ENCODE data around the gene MB. TPM values are rescaled to one million over a fixed set of nuclear protein-coding genes. Genes with fewer than 3 reads are reported as not detected.

MB gene
- total RNA-seq, 4 donors from 2014 or later: not detected

DNA sequence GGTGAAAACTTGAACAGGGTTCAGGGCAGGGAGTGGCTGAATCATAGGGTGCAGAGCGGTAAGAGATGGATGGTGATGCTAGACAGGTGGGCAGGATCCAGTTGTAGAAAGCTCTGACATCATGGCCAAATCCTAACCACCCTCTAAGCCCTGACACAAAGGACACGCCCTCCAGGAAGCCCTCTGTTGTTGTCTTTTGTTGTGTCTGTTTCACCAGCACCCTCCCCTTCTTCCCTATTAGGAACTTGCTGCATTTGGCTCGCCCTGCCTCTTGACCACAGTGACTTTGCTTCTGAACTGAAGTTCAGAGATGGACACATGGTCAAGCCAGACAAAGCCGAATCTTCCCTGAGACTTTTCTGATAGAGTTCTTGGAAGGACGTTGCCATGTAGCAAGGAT is 16.9 kb upstream of the MB start:
- Histone ChIP-seq H3K36me3 (no peaks in the 10 kb centered on the region), H3K27me3 (no peaks in the 10 kb centered on the region), H3K9me3 (no peaks in the 10 kb centered on the region), H3K4me3 (no peak overlapping the region), H3K4me1 (peaks cover 0 to 29% (median 19%) of the 10 kb centered on the region in 4 donors), H3K27ac (no peak overlapping the region)
- DNase-seq (ENCODE audit: low spot score in 2 of 2): no peak
- WGBS, 2 donors: 79 to 85% methylated on average over 5 of the region's 5 CpGs
- TF ChIP-seq, protein P1, sequence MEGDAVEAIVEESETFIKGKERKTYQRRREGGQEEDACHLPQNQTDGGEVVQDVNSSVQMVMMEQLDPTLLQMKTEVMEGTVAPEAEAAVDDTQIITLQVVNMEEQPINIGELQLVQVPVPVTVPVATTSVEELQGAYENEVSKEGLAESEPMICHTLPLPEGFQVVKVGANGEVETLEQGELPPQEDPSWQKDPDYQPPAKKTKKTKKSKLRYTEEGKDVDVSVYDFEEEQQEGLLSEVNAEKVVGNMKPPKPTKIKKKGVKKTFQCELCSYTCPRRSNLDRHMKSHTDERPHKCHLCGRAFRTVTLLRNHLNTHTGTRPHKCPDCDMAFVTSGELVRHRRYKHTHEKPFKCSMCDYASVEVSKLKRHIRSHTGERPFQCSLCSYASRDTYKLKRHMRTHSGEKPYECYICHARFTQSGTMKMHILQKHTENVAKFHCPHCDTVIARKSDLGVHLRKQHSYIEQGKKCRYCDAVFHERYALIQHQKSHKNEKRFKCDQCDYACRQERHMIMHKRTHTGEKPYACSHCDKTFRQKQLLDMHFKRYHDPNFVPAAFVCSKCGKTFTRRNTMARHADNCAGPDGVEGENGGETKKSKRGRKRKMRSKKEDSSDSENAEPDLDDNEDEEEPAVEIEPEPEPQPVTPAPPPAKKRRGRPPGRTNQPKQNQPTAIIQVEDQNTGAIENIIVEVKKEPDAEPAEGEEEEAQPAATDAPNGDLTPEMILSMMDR (IDR thresholded peaks at IDR 0.05): no peak
- TF ChIP-seq POLR2A (IDR thresholded peaks at IDR 0.05): no peak
- no peak for TF ChIP-seq EP300 (IDR thresholded peaks at IDR 0.05)

DNA sequence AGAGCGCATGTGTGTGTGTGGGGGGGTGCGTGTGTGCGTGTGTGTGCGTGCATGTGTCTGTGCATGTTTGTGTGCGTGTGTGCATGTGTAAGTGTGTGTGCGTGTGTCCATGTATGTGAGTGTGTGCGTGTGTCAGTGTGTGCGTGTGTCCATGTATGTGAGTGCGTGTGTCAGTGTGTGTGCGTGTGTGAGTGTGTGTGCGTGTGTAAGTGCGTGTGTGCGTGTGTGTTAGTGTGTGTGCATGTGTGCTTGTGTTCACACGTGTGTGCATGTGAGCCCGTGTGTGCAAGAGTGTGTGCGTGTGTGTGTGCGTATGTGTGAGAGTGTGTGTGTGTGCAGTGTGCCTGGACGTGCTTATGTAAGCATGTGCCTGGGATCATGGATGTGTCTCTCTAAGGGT is 16.4 kb upstream of the MB start:
- no peaks in the 10 kb centered on the region for H3K27me3 ChIP-seq
- TF ChIP-seq POLR2A (IDR thresholded peaks at IDR 0.05) (no peak), EP300 (IDR thresholded peaks at IDR 0.05) (no peak)
- TF ChIP-seq, protein P1 (IDR thresholded peaks at IDR 0.05): no peak
- no peak overlapping the region for H3K27ac ChIP-seq
- H3K4me1 ChIP-seq: peaks cover 0 to 28% (median 16%) of the 10 kb centered on the region in 4 donors
- DNase-seq (ENCODE audit: low spot score in 2 of 2): no peak
- no peak overlapping the region for H3K4me3 ChIP-seq
- 80 to 85% methylated on average over 18 of the region's 18 CpGs for WGBS, 2 donors
- H3K36me3 ChIP-seq: no peaks in the 10 kb centered on the region
- no peaks in the 10 kb centered on the region for H3K9me3 ChIP-seq

DNA sequence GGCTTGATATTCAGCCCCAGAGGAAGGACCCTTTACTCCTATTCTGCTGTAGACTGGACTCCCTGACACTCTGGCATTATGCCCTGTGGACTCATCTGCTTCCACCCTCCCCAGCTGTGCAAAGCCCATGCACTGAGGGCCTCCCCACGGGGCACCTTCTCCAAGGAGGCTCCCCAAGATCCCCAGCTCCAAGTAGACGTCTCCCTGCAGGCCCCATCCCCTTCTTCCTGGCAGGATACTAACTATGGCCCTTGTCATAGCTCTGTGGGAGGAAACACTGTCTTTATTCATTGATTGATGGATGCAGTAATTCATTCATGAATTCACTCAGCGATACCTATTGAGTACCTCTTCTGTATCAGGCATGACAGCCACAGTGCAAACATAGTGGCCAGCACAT is 15.8 kb upstream of the MB start:
- Histone ChIP-seq H3K4me3 (no peak overlapping the region), H3K36me3 (no peaks in the 10 kb centered on the region), H3K27ac (no peak overlapping the region), H3K27me3 (no peaks in the 10 kb centered on the region), H3K9me3 (no peaks in the 10 kb centered on the region), H3K4me1 (peaks cover 0 to 25% (median 10%) of the 10 kb centered on the region in 4 donors)
- no peak for DNase-seq (ENCODE audit: low spot score in 2 of 2)
- 40 to 59% methylated on average over 3 of the region's 3 CpGs for WGBS, 2 donors
- TF ChIP-seq EP300 (IDR thresholded peaks at IDR 0.05) (no peak), POLR2A (IDR thresholded peaks at IDR 0.05) (no peak)

DNA sequence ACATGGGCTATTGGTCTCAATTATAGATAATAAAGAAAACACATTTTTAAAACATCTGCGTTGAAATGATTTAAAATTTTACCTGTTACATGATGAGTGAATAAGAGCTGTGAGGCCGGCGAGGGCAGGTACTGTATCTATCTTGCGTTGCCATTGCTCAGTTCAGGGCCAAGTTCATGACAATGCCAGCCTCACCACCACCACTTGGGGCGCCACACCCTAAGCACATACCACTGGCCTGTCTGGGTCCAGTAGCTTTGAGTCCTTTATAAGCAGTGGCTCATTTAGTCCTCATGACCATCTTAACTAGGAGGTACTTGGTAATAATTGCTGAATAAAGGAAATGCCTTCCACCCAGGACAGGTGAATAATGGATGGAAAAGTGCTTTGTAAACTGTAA is 14.5 kb upstream of the MB start:
- no peak for TF ChIP-seq POLR2A (IDR thresholded peaks at IDR 0.05)
- TF ChIP-seq EP300 (IDR thresholded peaks at IDR 0.05): no peak
- TF ChIP-seq, protein P1 (IDR thresholded peaks at IDR 0.05): peak in 4 of 5 experiments; percentile 8 to 43 (median 26)
- WGBS, 2 donors: 75 to 79% methylated on average over 5 of the region's 5 CpGs
- Histone ChIP-seq H3K27ac (no peak overlapping the region), H3K27me3 (no peaks in the 10 kb centered on the region), H3K4me3 (no peak overlapping the region), H3K4me1 (peaks cover 0 to 26% (median 6%) of the 10 kb centered on the region in 4 donors), H3K36me3 (no peaks in the 10 kb centered on the region), H3K9me3 (no peaks in the 10 kb centered on the region)
- no peak for DNase-seq (ENCODE audit: low spot score in 2 of 2)

DNA sequence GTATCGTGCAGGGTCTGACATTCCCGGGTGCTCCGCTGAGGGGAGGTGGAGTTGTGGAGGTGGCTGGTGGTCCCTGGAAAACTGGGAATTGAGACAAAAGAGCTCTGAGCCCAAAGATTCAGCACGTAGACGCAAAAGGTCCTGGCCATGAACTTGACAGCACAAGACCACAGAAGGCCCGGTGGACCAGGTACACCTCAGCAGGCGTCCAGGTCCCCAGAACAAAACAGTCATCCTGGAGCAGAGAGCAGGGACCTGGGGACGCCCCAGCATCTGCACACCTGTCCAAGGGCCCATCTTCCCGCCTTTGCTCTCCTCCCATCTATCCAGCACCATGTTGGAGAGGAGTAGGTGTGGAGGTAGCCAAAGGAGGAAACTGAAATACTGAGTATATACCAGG is 13.8 kb upstream of the MB start:
- no peak overlapping the region for H3K4me3 ChIP-seq
- H3K9me3 ChIP-seq: no peaks in the 10 kb centered on the region
- WGBS, 2 donors: 89 to 96% methylated on average over 9 of the region's 9 CpGs
- no peak for DNase-seq (ENCODE audit: low spot score in 2 of 2)
- no peaks in the 10 kb centered on the region for H3K27me3 ChIP-seq
- H3K27ac ChIP-seq: peak overlapping the region in 2 of 4 donors; percentile 74 to 82
- TF ChIP-seq, protein P1 (IDR thresholded peaks at IDR 0.05): no peak
- no peak for TF ChIP-seq POLR2A (IDR thresholded peaks at IDR 0.05)
- no peak for TF ChIP-seq EP300 (IDR thresholded peaks at IDR 0.05)
- H3K4me1 ChIP-seq: peaks cover 0 to 26% (median 6%) of the 10 kb centered on the region in 4 donors
- H3K36me3 ChIP-seq: no peaks in the 10 kb centered on the region

DNA sequence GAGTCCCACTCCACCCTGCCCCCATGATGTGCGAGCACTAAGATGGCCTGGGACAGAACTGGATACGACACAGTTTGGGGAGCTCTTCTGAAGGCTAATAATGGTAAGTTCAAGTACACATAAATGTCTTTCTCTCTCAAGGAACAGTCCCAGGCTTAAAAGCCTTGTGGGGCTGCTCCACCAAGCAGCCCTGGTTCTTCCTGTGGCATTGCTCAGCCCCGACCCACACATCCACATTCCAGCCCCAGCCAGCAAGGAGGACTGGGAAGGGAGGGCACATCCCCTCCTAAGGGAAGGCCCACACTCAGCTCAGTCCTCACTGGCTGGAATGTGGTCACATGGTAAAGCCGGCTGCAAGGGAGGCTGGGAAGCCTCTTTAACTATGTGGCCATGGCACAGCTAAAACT is 13.3 kb upstream of the MB start:
- Histone ChIP-seq H3K9me3 (no peaks in the 10 kb centered on the region), H3K27ac (peak overlapping the region in 2 of 4 donors; percentile 74 to 82), H3K27me3 (no peaks in the 10 kb centered on the region), H3K36me3 (no peaks in the 10 kb centered on the region), H3K4me1 (peaks cover 0 to 26% (median 6%) of the 10 kb centered on the region in 4 donors), H3K4me3 (no peak overlapping the region)
- TF ChIP-seq EP300 (IDR thresholded peaks at IDR 0.05): no peak
- no peak for TF ChIP-seq POLR2A (IDR thresholded peaks at IDR 0.05)
- TF ChIP-seq, protein P1 (IDR thresholded peaks at IDR 0.05): no peak
- WGBS, 2 donors: 48 to 55% methylated on average over 4 of the region's 4 CpGs
- no peak for DNase-seq (ENCODE audit: low spot score in 2 of 2)
